ENCODE results near the gene SERTAD1.
"Not testable (repeated sequence)": the region's sequence is repeated elsewhere in the genome, so short reads cannot be mapped to it uniquely, and the experiment has no call there.

Gene SERTAD1, protein sequence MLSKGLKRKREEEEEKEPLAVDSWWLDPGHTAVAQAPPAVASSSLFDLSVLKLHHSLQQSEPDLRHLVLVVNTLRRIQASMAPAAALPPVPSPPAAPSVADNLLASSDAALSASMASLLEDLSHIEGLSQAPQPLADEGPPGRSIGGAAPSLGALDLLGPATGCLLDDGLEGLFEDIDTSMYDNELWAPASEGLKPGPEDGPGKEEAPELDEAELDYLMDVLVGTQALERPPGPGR

DNA sequence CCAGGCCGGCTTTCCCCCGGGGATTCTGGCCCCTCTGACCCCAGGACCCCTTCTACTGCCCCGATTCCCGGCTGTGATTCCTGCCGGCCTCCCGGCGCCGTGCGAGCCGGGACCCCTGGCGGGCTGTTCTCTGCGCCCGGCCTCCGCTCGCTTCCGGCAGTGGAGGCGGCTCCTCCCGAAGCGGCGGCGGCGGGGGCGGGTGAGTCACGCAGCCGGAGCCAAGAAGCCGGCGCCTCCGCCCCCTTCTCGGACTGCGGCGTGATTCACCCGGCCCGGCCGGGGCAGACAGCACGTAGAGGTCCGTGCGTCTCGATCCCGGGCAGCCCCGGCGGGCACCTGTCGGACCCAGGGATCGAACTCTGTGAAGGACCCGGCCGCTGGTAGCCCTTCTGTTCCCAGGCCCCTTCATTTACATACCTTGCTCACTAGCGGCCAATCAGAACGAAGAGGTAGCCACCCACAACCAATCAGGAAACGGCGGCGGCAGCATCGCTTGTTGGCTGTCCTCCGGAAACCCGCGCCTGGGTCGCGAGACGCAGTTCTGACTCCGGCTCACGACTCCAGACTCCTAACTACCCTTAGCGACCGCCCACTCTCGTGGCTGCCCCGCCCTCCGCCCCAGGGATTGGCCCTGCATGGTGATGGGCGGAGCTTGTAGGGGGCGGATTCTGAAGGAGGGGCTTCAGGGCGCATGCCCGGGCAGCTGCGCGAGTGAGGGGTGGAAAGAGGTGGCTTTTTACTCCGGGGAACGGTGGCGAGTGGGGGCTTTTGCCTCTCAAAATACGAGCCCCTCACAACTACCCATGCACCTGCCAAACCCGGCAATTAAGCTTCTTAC, at the start of gene SERTAD1:
SERTAD1 (minus strand) TSS at position 543 of the 838 bp plus-strand sequence. CDS start 2,446 bp downstream, outside the sequence.
- DNase-seq (ENCODE audit: low read depth): peak; percentile 90

- no peak for DNase-seq (ENCODE audit: low read depth)
These were observed 48.9 kb upstream of the SERTAD1 start for GRCh38 chr19:40474737-40475136.

- no peak for DNase-seq (ENCODE audit: low read depth)
These were observed 46.7 kb upstream of the SERTAD1 start for GRCh38 chr19:40472516-40472915.

DNA sequence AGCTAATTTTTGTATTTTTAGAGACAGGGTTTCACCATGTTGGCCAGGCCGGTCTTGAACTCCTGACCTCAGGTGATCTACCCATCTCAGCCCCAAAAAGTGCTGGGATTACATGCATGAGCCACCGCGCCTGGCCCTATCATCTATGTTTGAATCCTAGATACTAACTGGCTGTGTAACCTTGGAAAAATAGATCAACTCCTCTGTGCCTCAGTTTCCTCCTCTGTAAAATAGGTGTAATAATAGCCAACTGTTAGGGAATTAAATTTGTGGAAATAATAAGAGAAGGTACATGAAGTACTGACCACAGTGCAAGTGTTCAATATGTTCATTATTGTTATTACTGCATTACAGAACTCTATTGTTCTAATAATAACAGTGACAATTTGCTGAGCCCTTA, 45.3 kb upstream of the SERTAD1 start:
- DNase-seq (ENCODE audit: low read depth): no peak

- DNase-seq (ENCODE audit: low read depth): no peak
These were observed 43.2 kb upstream of the SERTAD1 start for GRCh38 chr19:40469011-40469410.

- no peak for DNase-seq (ENCODE audit: low read depth)
These were observed 41.4 kb upstream of the SERTAD1 start, which contains the start of gene SPTBN4 for GRCh38 chr19:40466985-40467734. Gene SPTBN4 (plus strand): TSS chr19:40467001. CDS start chr19:40472622, 5,621 bp downstream.

DNA sequence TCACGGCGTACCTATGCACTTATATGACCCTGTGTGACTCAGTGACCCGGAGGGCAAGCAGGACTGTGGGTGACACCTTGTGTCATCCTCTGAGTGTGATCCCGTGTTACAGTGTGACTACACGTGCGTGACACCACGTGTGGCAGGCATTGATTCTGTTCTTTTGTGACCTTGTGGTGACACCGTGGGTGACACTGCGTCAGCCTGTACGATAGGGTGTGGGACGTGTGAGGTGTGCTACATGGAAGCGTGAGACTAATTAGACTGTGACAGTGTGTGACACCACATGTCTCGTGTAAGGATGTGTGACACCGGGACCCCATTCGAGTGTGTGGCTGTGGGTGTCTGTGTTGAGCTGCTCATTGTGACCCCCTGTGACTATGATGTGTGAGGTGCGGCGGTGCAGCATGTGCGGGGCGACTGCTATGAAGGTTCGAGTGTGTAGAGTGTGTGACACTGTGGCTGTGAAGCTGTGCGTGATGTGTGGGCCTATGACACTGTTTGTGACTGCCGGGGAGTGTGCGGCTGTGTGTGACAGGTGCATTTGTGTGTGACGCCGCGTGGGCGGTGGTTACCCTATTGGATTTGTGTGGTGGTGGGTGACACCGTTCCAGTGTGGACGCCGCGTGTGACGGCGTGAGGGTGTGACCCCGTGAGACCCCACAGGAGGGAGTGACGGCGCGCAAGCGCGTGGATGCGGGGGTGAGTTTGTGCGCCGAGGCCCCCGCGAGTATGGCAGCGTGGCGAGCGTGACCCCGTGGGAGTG, 40.6 kb upstream of the SERTAD1 start:
- DNase-seq (ENCODE audit: low read depth): no peak

GRCh38 chr19:40465557-40466218, 39.9 kb upstream of the SERTAD1 start, which contains the start of gene BLVRB:
Gene BLVRB (minus strand): TSS chr19:40465745. CDS start chr19:40465688, 57 bp downstream.
- peak; percentile 92 for DNase-seq (ENCODE audit: low read depth)

DNA sequence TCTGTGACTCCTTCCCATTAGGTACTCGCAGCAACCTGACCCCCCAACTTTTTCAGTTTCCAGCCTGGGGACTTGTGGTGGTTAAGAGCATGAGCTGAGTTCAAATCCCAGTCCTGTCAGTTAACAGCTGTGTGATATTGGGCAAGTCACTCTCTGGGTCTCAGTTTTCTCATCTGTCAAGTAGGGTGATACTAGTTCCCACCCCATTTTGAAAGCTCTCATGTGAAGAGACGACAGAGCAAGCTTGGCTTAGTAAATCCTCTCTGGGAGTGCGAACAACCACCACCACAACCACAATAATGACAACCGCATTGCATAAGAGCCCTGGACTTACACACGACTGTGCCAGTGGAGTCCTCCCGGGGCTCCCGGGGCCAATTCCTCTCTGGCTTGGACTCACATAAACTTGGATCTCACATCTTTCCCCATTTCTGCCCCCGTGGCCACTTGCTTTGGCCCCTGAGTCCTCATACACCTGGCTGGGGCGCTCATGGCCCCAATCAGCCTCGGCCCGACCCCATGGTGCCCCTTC, 39.3 kb upstream of the SERTAD1 start:
- peak; percentile 80 for DNase-seq (ENCODE audit: low read depth)

DNA sequence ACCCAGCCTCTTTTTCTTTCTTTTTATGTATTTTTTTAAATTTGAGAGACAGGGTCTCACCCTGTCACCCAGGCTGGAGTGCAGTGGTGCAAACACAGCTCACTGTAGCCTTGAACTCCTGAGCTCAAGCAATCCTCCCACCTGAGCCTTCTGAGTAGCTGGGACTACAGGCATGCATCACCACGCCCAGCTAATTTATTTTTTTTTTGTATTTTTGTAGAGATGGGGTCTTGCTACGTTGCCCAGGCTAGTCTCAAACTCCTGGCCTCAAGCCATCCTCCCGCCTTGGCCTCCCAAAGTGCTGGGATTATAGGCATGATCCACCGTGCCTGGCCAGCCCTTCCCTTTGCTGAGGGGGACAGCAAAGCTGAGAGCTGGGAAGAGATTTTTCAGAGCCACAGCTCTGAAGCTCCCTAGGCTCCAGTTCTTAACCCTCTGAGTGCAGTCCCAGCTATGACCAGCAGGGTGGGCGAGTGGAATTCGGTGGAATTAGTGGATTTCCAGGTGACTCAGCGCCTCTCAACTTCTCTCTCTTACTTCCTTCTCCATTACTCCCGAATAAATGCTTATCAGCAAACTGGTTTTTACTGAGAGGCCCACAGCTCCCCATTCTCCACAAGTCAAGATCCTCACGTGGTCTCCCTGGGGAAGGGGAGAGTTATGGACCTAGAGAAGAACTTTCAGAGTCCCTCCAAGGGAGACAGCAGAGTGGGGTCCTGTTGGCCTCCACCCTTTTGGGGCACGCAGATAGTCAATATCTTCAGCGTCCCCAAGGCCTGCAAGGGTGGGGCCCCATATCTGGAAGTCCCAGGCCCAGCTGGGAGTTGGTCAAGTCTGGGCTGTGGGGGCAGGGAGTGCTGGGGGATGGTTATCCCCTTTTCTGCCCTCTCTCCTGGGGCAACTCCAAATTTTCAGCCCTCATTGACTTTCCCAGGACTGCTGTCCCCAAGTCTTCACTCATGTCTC, 38.5 kb upstream of the SERTAD1 start:
- peak; percentile 65 for DNase-seq (ENCODE audit: low read depth)

- DNase-seq (ENCODE audit: low read depth): not testable (repeated sequence)
These were observed 37.8 kb upstream of the SERTAD1 start for GRCh38 chr19:40463587-40464037.

DNA sequence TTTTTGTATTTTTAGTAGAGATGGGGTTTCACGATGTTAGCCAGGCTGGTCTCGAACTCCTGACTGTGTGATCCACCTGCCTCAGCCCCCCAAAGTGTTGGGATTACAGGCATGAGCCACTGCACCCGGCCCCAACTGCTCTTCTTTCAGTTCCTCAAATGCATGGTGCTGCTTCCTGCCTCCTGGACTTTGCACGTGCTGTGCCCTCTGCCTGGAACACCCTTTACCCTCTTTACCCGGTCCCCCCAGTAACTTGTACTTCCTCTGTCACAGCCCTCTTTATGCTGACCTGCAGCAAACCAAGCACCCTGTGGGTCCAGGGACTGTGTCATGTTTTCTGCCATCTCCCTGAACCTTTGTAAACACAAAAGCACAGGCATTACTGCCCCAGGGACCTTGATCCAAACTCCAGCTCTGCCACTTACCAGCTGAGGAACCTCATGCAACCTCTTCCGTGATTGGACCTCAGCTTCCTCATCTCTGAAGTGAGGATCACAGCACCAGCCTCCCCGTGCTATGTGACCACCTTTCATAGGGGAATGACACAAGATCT, 36.0 kb upstream of the SERTAD1 start:
- DNase-seq (ENCODE audit: low read depth): no peak

GRCh38 chr19:40460185-40460584, 34.4 kb upstream of the SERTAD1 start:
- no peak for DNase-seq (ENCODE audit: low read depth)

DNA sequence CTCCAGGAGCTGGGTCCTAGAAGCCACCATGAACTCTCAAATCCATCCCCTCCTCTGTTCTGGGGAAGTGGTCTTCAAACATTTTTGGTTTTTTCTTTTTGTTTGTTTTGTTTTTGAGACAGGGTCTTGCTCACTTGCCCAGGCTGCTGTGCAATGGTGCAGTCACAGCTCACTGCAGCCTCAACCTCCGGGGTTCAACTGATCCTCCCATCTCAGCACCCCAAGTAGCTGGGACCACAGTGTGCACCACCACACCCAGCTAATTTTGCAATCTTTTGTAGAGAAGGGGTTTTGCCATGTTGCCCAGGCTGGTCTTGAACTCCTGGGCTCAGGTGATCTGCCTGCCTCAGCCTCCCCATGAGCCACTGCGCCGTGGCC, 32.8 kb upstream of the SERTAD1 start:
- no peak for DNase-seq (ENCODE audit: low read depth)

DNA sequence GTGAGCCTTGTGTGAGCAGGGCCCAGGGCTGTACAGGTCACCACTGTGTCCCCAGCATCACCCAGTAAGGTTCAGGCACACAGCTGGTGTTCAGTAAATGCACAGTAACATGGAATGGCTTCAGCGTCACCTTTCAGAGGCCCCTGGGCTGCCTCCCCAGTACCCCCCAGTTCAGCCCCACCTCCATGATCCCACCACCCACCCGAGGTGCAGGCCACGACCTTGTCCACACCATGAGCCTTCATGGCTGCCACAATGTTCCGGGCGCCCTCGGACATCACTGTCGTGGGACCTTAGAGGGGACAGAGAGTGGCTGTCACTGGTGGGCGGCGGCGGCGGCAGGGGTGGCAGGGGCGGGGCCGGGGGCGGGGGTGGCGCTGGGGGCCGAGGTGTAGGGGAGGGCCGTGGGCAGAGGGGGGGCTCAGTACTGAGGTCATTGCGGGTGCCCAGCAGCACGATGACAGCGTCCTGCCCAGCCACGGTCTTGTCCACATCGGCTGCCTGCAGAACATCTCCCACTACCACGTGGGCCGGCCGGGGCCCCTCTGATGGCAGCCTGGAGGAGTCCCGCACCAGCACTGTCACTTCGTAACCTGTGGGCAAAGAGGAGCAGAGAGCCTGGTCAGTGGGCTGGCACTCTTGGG, 32.3 kb upstream of the SERTAD1 start:
- no peak for DNase-seq (ENCODE audit: low read depth)

GRCh38 chr19:40457048-40457447, 31.3 kb upstream of the SERTAD1 start:
- no peak for DNase-seq (ENCODE audit: low read depth)

DNA sequence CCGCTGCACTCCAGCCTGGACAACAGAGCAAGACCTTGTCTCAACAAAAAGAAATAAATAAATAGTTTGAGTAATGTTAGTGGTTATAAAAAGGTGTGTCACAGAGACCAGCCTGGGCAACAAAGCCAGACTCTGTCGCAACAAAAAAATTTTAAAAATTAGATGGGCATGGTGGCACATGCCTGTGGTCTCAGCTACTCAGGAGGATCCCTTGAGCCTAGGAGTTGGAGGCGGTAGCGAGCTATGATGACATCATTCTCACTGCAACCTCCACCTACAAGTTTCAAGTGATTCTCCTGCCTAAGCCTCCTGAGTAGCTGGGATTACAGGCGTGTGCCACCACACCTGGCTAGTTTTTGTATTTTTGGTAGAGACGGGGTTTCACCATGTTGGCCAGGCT, 28.2 kb upstream of the SERTAD1 start:
- not testable (repeated sequence) for DNase-seq (ENCODE audit: low read depth)

DNA sequence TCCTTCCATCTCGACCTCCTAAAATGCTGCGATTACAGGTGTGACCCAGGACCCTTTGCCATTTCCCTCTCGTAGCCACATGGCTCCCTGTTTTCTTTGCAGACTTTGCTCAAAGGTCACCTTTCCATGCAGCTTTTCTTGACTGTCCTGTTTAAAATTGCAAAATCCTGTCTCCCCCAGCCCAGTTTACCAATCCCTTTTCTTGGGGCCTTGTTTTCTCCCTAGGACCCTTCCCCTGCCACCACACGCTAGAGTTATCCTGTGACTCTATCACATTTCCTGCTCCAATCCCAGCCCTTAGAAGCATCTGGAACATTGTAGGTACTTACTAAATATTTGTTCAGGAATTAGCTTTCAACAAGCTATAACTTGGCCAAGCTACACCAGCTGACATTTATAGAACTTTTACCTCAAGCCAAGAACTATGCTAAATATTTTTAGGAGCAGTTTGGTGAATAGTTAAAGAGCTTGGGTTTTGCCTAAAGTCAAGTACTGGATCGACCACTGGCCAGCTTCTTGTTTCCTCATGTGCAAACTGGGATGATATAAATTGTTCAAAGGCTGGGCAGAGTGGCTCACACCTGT, 27.5 kb upstream of the SERTAD1 start:
- no peak for DNase-seq (ENCODE audit: low read depth)

Measured in GM04503 (cell line).